ENCODE data around the gene GABBR2.

DNA sequence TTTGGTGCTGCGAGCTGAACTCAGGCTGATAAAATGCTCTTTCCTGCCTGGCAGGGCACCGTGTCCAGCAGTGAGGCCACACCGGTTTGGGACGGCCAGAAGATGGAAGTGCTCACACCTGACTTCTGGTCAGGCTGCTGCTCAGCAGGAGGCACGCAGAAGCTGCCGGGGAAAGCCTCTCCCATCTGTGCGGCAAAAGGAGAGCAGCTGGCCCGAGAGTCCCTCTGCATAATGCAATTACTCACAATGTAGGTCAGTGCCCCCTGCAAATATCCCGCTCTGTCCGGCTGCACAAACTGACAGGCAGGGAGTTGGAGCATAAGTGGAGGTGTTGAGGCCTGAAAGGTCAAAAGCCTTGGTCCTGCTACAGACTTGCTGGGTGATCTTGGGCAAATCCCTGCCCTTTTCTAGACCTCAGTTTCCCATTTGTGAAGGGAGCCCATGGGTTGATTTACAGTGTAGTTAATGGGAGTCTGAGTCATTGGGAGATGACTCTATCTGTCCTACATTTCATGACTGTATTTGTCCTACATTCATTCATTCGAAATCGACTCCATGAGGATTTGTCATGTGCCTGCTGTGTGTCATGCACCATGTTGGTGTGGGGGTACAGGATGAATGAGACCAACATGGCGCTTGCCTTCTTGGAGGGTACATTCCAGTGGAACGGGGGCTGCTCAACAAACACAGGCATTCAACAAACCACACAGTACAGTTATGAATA is 391.4 kb downstream of the GABBR2 start:
- TF ChIP-seq POLR2A (IDR thresholded peaks at IDR 0.05), result no peak
- TF ChIP-seq, protein P1, sequence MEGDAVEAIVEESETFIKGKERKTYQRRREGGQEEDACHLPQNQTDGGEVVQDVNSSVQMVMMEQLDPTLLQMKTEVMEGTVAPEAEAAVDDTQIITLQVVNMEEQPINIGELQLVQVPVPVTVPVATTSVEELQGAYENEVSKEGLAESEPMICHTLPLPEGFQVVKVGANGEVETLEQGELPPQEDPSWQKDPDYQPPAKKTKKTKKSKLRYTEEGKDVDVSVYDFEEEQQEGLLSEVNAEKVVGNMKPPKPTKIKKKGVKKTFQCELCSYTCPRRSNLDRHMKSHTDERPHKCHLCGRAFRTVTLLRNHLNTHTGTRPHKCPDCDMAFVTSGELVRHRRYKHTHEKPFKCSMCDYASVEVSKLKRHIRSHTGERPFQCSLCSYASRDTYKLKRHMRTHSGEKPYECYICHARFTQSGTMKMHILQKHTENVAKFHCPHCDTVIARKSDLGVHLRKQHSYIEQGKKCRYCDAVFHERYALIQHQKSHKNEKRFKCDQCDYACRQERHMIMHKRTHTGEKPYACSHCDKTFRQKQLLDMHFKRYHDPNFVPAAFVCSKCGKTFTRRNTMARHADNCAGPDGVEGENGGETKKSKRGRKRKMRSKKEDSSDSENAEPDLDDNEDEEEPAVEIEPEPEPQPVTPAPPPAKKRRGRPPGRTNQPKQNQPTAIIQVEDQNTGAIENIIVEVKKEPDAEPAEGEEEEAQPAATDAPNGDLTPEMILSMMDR (IDR thresholded peaks at IDR 0.05), result no peak

All from adrenal gland (tissue), 5 donors.